Thyroid gland (tissue), 4 donors: Measurements from ENCODE around the gene C5orf58. TPM values are rescaled to one million over a fixed set of nuclear protein-coding genes. Genes with fewer than 3 reads are reported as not detected.

Source experiments
- DNase-seq, 2 donors: peaks; one replicate each; pipeline ENCODE4 v3.0.0-alpha.2; 2019
- H3K27ac ChIP-seq, 3 donors: fragments of 200-600 bp; sonication (generic); 1 replicate in 2 of 3; 2 replicates in 1 of 3; pipeline ENCODE4 v1.5.1; 2016 to 2019; ENCODE audit warnings: mild to moderate bottlenecking in 1 of 3, moderate library complexity in 1 of 3
- H3K27me3 ChIP-seq: fragments of 200-600 bp; sonication (generic); one replicate; pipeline ENCODE4 v1.5.1; 2019
- H3K36me3 ChIP-seq, 2 donors: fragments of 200-600 bp; sonication (generic); one replicate each; pipeline ENCODE4 v1.5.1; 2016 to 2019
- H3K4me1 ChIP-seq, 2 donors: fragments of 200-600 bp; sonication (generic); one replicate each; pipeline ENCODE4 v1.5.1; 2017 to 2019
- H3K4me3 ChIP-seq, 3 donors: fragments of 200-600 bp; sonication (generic); replicated peaks in 1 of 3; 1 replicate in 2 of 3; 2 replicates in 1 of 3; pipeline ENCODE4 v1.5.1; 2016; ENCODE audit warnings: mild to moderate bottlenecking in 1 of 3
- H3K9me3 ChIP-seq: fragments of 200-600 bp; sonication (generic); one replicate; pipeline ENCODE4 v1.5.1; 2017
- CTCF ChIP-seq, 6 experiments: fragments of 200-600 bp in 3 of 6; fragments of 450-650 bp in 3 of 6; sonication (generic) in 3 of 6; IDR thresholded peaks; one replicate each; pipeline ENCODE4 v1.5.1; 2016 to 2019; ENCODE audit warnings: antibody characterized with exemption in 6 of 6, mild to moderate bottlenecking in 2 of 6, inconsistent platforms in 1 of 6, moderate library complexity in 1 of 6
- POLR2A ChIP-seq, 2 donors: fragments of 450-650 bp; IDR thresholded peaks; one replicate each; pipeline ENCODE4 v1.6.1; 2017; ENCODE audit warnings: antibody characterized with exemption in 2 of 2, mild to moderate bottlenecking in 2 of 2, moderate library complexity in 1 of 2
- WGBS, 2 donors: methylation state at CpG; one replicate each; pipeline ENCODE4 v1.1.5; 2017; 5-methylcytosine and 5-hydroxymethylcytosine counted together
- intact Hi-C: fragments of 100-400 bp; cut with DNase I; formaldehyde crosslinking; loops from one replicate; pipeline ENCODE4 v1.15.1; 2023
- total RNA-seq, 4 donors: library from RNA; depleted of rRNA; stranded (reverse); fragments of >200 nt; gene quantifications; one replicate each; pipeline ENCODE4 v1.2.3, GENCODE V29; 2016

C5orf58 gene
- total RNA-seq, 4 donors from 2014 or later: not detected

DNA sequence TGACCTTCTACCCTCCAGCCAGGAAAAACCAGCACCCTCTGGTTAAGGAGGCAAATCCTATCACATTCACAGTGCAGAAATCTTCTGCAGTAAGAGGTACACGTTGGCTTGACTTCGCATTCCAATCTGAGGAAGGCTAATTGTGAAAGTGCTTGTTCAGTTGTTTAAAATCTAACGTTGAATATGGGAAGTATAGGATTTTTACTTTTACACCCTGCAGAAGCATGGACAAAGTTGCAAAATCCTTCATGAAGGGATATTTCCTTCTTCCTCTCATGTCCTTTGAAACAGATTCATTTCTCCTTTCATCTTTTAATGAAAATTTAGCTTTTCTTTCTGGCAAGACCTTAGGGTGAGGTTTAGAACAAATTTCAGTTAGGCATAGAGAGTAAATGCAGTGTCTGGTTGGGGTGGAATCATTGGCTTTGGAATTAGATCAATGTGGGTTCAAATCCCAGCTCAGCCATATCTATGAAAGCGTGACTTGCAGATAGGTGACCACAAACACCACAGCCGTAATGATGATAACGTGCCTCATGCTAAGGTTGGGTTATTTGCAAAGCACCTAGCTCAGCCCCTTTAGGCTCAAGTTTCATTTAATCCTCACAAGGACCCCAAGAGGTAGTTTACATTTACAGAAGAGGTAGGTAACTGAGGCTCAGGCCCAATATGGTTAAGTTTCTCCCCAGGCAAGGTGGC lies 42.2 kb upstream of the C5orf58 start:
- no peaks in the 10 kb centered on the region for H3K9me3 ChIP-seq
- TF ChIP-seq POLR2A (IDR thresholded peaks at IDR 0.05) (no peak), CTCF (IDR thresholded peaks at IDR 0.05) (no peak)
- 80% methylated on average over 6 of the region's 6 CpGs for WGBS, 2 donors
- H3K4me1 ChIP-seq: no peaks in the 10 kb centered on the region
- no peaks in the 10 kb centered on the region for H3K36me3 ChIP-seq
- H3K27me3 ChIP-seq: no peaks in the 10 kb centered on the region
- intact Hi-C loops: no loop called here
- no peak overlapping the region for H3K4me3 ChIP-seq
- no peak overlapping the region for H3K27ac ChIP-seq
- DNase-seq: no peak

DNA sequence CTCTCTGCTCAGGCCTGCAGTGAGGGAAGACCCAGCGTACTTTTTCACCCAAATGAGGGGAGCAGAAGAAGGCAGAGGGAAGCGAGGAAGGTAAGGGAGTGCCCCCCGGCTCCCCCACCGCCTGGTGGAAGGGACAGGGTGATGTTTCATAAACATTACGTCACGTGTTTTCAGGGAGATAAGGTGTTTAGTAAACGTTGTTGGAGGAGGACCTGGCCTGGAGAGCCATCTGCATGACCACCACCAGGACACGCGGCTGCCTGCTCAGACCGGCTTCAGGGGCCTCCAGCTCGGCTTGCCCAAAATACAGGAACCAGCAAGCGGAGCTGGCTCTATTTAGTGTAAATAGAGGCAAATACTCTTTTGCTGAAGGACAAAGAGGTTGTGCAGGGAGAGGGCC lies 40.0 kb upstream of the C5orf58 start:
- 80 to 83% methylated on average over 12 of the region's 12 CpGs for WGBS, 2 donors
- no peak for DNase-seq
- Histone ChIP-seq H3K27me3 (no peaks in the 10 kb centered on the region), H3K4me1 (no peaks in the 10 kb centered on the region), H3K27ac (no peak overlapping the region), H3K36me3 (no peaks in the 10 kb centered on the region), H3K9me3 (no peaks in the 10 kb centered on the region), H3K4me3 (no peak overlapping the region)
- intact Hi-C loops: no loop called here
- TF ChIP-seq CTCF (IDR thresholded peaks at IDR 0.05): no peak
- TF ChIP-seq POLR2A (IDR thresholded peaks at IDR 0.05): no peak

GRCh38 chr5:170195961-170196360 lies 36.8 kb upstream of the C5orf58 start:
- intact Hi-C loops: no loop called here
- WGBS, 2 donors: 64 to 72% methylated on average over 4 of the region's 4 CpGs
- no peak overlapping the region for H3K4me3 ChIP-seq
- no peaks in the 10 kb centered on the region for H3K9me3 ChIP-seq
- H3K27me3 ChIP-seq: no peaks in the 10 kb centered on the region
- no peaks in the 10 kb centered on the region for H3K36me3 ChIP-seq
- no peak for TF ChIP-seq POLR2A (IDR thresholded peaks at IDR 0.05)
- no peak for TF ChIP-seq CTCF (IDR thresholded peaks at IDR 0.05)
- H3K4me1 ChIP-seq: no peaks in the 10 kb centered on the region
- DNase-seq: no peak
- H3K27ac ChIP-seq: no peak overlapping the region

DNA sequence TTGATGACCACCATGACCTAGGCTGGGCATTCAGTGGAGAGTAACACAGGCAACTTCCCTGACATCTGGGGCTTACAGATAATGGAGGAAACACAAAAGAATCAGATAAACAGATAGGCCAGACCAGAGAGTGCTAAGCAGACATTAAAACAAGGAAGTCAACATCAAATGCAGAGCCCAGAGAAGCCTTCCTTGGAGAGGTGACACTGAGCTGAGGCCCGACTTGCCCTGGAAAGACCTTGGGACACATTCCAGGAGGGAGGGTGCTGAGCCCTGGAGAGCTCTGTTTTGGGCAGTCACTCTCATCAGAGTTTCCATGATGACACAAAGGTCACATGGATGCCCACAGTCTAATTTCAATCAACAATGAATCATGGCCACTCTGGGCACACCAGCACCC lies 31.9 kb upstream of the C5orf58 start:
- DNase-seq: no peak
- no peaks in the 10 kb centered on the region for H3K36me3 ChIP-seq
- no peak overlapping the region for H3K4me3 ChIP-seq
- no peaks in the 10 kb centered on the region for H3K4me1 ChIP-seq
- H3K9me3 ChIP-seq: no peaks in the 10 kb centered on the region
- intact Hi-C loops: no loop called here
- no peak overlapping the region for H3K27ac ChIP-seq
- 0% methylated on average over 1 of the region's 1 CpG for WGBS, 2 donors
- no peaks in the 10 kb centered on the region for H3K27me3 ChIP-seq
- TF ChIP-seq CTCF (IDR thresholded peaks at IDR 0.05) (no peak), POLR2A (IDR thresholded peaks at IDR 0.05) (no peak)

- TF ChIP-seq POLR2A (IDR thresholded peaks at IDR 0.05) (no peak), CTCF (IDR thresholded peaks at IDR 0.05) (no peak)
- Histone ChIP-seq H3K9me3 (no peaks in the 10 kb centered on the region), H3K36me3 (no peaks in the 10 kb centered on the region), H3K27me3 (no peaks in the 10 kb centered on the region), H3K4me1 (no peaks in the 10 kb centered on the region), H3K4me3 (no peak overlapping the region), H3K27ac (no peak overlapping the region)
- intact Hi-C loops: no loop called here
- DNase-seq: no peak
- WGBS, 2 donors: 80% methylated on average over 2 of the region's 2 CpGs
Observed at GRCh38 chr5:170201311-170201710, 31.5 kb upstream of the C5orf58 start.
